Stimulated activated CD4-positive, alpha-beta T cell treated with anti-CD3 and anti-CD28 coated beads, Interleukin-1b, Interleukin-23, amount 100 ng/mL, for 24 hours (primary cell): ENCODE measurements around the gene NUP93.

Source experiments
- DNase-seq, 4 experiments: peaks; one replicate each; pipeline ENCODE4 v3.0.0-alpha.2; 2020; ENCODE audit warnings: low read depth in 4 of 4, low spot score in 1 of 4

NUP93 gene

GRCh38 chr16:56812884-56813283 is 83.0 kb downstream of the NUP93 start:
- DNase-seq, result no peak

- no peak for DNase-seq
Measured at GRCh38 chr16:56814537-56815432, 84.9 kb downstream of the NUP93 start.

GRCh38 chr16:56815721-56816120 is 85.8 kb downstream of the NUP93 start:
- DNase-seq, result no peak

GRCh38 chr16:56817056-56817455 is 87.1 kb downstream of the NUP93 start:
- no peak for DNase-seq

GRCh38 chr16:56817938-56818337 is 88.0 kb downstream of the NUP93 start:
- DNase-seq, result no peak

GRCh38 chr16:56823081-56823733 is 93.3 kb downstream of the NUP93 start:
- no peak for DNase-seq

GRCh38 chr16:56824331-56824730 is 94.4 kb downstream of the NUP93 start:
- no peak for DNase-seq

- DNase-seq, result no peak
Measured at GRCh38 chr16:56824804-56825203, 94.9 kb downstream of the NUP93 start.

DNA sequence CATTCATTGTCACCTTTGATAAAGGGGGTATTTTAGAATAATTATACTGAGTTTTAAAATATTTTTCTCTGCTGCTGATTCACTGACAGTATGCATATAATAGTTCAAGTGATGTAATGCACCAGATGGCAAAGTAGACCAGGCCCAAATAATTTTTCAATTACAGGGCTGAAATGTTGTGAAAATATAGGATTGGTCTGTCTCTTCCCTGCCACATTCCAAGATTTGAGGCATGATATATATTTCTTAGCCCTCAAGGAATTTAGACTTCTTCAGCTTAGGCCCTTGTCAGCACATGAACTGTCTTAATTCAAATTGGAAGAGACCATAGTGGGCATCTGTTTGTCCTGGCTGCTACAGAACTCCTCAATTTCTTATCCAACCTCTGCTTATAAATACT is 95.9 kb downstream of the NUP93 start:
- DNase-seq, result no peak

GRCh38 chr16:56828647-56829046 is 98.7 kb downstream of the NUP93 start:
- DNase-seq, result no peak

DNA sequence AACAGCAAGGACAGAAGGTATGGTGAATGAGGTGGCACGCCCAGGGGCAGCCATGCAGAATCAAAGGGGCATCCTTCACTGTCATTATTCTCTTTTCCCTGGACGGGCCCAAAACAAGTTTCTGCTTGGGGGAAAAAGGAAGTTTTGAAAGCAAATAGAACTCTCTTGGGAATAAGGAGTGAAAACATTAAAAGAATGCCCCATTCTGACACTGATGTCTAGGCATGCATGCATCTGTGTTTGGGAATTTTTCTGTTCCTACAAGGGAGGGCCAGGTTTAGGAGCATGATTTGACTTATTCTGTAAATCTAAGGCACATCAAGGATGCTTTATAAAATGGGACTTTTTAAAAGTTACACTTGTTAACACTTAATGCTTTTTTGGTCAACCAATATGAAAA is 100.7 kb downstream of the NUP93 start:
- DNase-seq, result no peak

GRCh38 chr16:56832768-56833167 is 102.8 kb downstream of the NUP93 start:
- no peak for DNase-seq

- no peak for DNase-seq
Measured at GRCh38 chr16:56833243-56833970, 103.5 kb downstream of the NUP93 start.

DNA sequence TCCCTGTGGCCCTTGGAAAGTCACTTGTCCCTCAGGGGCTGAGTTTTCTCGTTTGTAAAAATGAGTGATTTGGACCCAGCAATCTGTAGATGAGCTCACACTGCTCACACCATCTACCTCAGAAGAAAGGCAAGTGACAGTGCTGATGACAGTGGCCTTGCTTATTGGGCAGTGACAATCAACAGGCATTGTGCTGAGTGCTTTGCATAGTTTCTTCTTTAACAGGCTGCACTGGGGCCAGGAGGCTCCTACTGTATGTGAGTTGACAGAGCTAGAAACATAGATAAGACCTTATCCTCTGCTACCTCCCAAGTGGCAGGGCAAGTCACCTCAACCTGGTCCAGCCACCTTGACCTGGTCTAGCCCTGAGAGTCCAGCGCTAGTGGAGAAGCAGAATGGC is 105.4 kb downstream of the NUP93 start:
- DNase-seq, result no peak

DNA sequence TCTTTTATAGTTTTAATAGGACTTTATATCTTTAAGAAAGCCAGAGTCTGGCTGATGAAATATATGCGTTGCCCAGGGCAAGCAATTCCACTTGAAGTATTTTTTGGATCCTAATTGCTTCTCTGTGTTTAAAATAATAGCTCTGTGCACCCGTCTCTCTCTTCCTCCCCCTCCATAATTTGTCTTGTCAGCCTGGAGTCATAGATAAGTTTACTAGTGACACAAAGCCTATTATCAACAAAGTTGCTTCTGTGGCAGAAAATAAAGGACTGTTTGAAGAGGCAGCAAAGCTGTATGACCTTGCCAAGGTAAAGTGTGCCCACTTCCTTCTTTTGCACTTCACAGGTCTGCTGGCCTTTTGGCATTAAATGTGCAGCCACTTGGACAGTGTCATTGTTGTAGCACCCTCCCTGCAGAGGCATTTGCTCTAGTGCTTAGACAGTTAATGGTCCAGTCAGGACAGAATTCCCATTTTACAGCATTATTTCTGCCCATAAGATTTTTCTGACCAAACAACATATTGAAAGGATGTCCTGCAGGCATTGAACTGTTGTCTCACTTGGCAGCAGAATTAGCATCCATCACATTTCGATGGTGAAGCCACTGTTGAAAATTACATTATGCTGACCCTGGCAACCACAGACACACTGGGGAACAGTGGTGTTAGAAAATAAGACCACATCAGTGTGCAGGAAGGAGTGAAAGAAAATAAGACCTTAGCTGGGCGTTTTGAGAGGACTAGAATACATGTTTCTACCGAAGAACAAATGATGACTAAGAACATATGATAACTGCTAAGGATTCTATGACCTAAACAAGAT is 106.7 kb downstream of the NUP93 start:
- DNase-seq, result no peak

DNA sequence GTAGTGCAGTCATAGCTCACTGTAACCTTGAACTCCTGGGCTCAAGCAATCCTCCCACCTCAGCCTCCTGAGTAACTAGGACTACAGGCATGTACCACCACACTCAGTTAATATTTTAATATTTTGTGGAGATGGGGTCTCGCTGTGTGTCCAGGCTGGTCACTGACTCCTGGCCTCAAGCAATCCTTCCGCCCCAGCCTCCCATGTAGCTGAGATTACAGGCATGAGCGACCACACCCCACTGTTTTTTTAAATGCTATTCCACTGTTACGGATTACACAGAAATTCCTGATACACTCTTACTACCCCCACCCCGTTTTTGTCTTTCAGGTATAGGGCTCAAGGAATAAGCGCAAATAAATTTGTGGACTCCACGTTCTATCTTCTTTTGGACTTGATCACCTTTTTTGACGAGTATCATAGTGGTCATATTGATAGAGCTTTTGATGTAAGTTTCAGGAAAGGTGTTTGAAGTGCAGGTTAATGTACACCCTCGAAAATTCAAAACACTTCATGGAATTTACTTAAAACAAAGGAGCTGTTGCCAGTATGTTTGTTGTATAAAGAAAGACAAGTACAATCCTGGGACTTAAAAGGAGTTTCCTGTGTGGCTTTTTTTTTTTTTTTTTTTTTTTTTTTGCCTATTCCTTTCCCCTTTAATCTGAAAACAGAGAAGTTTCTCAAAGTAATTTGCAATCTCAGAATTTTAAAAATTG is 108.9 kb downstream of the NUP93 start:
- no peak for DNase-seq

- no peak for DNase-seq
Measured at GRCh38 chr16:56841233-56841632, 111.3 kb downstream of the NUP93 start.

GRCh38 chr16:56841659-56842058 is 111.7 kb downstream of the NUP93 start:
- DNase-seq, result no peak

- DNase-seq, result no peak
Measured at GRCh38 chr16:56842133-56842532, 112.2 kb downstream of the NUP93 start.

DNA sequence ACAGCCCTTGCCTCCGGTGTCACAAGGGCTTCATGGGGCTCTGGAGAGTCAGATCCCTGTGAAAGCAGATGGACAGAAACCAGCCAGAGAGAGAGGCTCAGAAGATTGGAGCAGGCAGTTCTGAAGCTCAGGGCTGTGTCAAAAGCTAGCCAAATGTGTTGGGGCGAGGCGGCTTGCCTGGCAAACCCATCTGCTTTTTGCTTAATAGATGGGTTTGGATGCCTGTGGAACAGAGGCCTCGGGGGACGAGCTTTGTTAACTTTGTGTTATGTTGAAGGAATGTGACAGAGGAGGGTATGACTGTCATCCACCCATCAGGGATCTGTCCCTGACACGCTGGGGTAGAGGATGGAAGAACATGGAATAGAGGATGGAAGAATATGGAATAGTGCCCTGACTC is 114.1 kb downstream of the NUP93 start:
- DNase-seq, result no peak
